HG03439 (cell line): Measurements from ENCODE around the gene HSF4.

Experiments used
- ATAC-seq: cut with Tn5 transposase; IDR thresholded peaks from one replicate; pipeline ENCODE4 v1.9.1; 2021; ENCODE audit warnings: mild to moderate bottlenecking, moderate library complexity; ENCODE audit not compliant: unreplicated experiment

HSF4 gene

GRCh38 chr16:67215706-67216105 is 51.2 kb downstream of the HSF4 start:
- no peak for ATAC-seq

- ATAC-seq, result no peak
These were observed 52.3 kb downstream of the HSF4 start for GRCh38 chr16:67216612-67217490.
